Stimulated activated CD8-positive, alpha-beta memory T cell treated with anti-CD3 and anti-CD28 coated beads, Interleukin-7, amount 100 ng/mL, for 1 hour (primary cell): Measurements from ENCODE around the gene ATF5.

Source experiments
- DNase-seq, 2 donors: peaks; one replicate each; pipeline ENCODE4 v3.0.0-alpha.2; 2020; ENCODE audit warnings: low read depth in 2 of 2

Gene ATF5

GRCh38 chr19:49976496-49976895, 47.5 kb downstream of the ATF5 start:
- no peak for DNase-seq

- no peak for DNase-seq
Measured at GRCh38 chr19:49977076-49977475, 48.1 kb downstream of the ATF5 start.

- no peak for DNase-seq
Measured at GRCh38 chr19:49977881-49978280, 48.9 kb downstream of the ATF5 start.

- no peak for DNase-seq
Measured at GRCh38 chr19:49978324-49978723, 49.3 kb downstream of the ATF5 start.

GRCh38 chr19:49981603-49982593, 52.9 kb downstream of the ATF5 start:
- no peak for DNase-seq
